Natural killer cell treated with Interleukin-12 subunit alpha and Interleukin-12 subunit beta and Interleukin-15 and Interleukin-18, amount 100 ng/mL, for 72 hours (primary cell): Measurements from ENCODE around the gene NDUFA8. TPM values are rescaled to one million over a fixed set of nuclear protein-coding genes. Genes with fewer than 3 reads are reported as not detected.

Experiments
- ATAC-seq, 2 donors: fragments of 150-1000 bp; cut with Tn5 transposase in 1 of 2; sonication (Bioruptor Pico), chemical (Tn5 transposase) in 1 of 2; 2 replicates each; pipeline ENCODE4 v1.10.0; 2021
- DNase-seq: peaks from one replicate; pipeline ENCODE4 v3.0.0; 2022; ENCODE audit warnings: low spot score
- H3K27ac Mint-ChIP-seq, 2 donors: 1 replicate in 1 of 2; 2 replicates in 1 of 2; pipeline ENCODE4 v1.8.0; 2022; ENCODE audit warnings: mixed read lengths in 2 of 2, mild to moderate bottlenecking in 1 of 2, moderate library complexity in 1 of 2
- H3K27me3 Mint-ChIP-seq, 2 donors: 1 replicate in 1 of 2; 2 replicates in 1 of 2; pipeline ENCODE4 v1.8.0; 2022; ENCODE audit warnings: mixed read lengths in 2 of 2
- H3K36me3 Mint-ChIP-seq: one replicate; pipeline ENCODE4 v1.8.0; 2022; ENCODE audit warnings: mixed read lengths
- H3K4me1 Mint-ChIP-seq, 2 donors: 1 replicate in 1 of 2; 2 replicates in 1 of 2; pipeline ENCODE4 v1.8.0; 2022; ENCODE audit warnings: low read depth in 2 of 2, mixed read lengths in 2 of 2, mild to moderate bottlenecking in 1 of 2
- H3K4me3 Mint-ChIP-seq: one replicate; pipeline ENCODE4 v1.8.0; 2022; ENCODE audit warnings: mixed read lengths
- H3K9me3 Mint-ChIP-seq: 2 replicates; pipeline ENCODE4 v1.8.0; 2022; ENCODE audit warnings: mixed read lengths
- total RNA-seq, 2 donors: library from RNA; stranded (reverse); gene quantifications; one replicate each; pipeline ENCODE4 v1.2.3, GENCODE V29; 2022

Gene NDUFA8
- total RNA-seq, 2 donors from 2014 or later = 36.5 to 45.6 TPM

- H3K36me3 Mint-ChIP-seq = no peaks in the 10 kb centered on the region
- DNase-seq = no peak
- H3K4me1 Mint-ChIP-seq = no peaks in the 10 kb centered on the region
- no peak overlapping the region for H3K4me3 Mint-ChIP-seq
- ATAC-seq = no peak
- peaks cover 18 to 52% of the 10 kb centered on the region in 2 donors for H3K27me3 Mint-ChIP-seq
- H3K9me3 Mint-ChIP-seq = no peaks in the 10 kb centered on the region
- H3K27ac Mint-ChIP-seq = no peak overlapping the region
These were observed 14.1 kb upstream of the NDUFA8 start for GRCh38 chr9:122173670-122174069.

- Mint-ChIP-seq H3K9me3 (no peaks in the 10 kb centered on the region), H3K27ac (no peak overlapping the region), H3K27me3 (peaks cover 25 to 58% of the 10 kb centered on the region in 2 donors), H3K36me3 (no peaks in the 10 kb centered on the region), H3K4me3 (no peak overlapping the region), H3K4me1 (no peaks in the 10 kb centered on the region)
- no peak for DNase-seq
- ATAC-seq = no peak
These were observed 12.6 kb upstream of the NDUFA8 start for GRCh38 chr9:122172131-122172530.

DNA sequence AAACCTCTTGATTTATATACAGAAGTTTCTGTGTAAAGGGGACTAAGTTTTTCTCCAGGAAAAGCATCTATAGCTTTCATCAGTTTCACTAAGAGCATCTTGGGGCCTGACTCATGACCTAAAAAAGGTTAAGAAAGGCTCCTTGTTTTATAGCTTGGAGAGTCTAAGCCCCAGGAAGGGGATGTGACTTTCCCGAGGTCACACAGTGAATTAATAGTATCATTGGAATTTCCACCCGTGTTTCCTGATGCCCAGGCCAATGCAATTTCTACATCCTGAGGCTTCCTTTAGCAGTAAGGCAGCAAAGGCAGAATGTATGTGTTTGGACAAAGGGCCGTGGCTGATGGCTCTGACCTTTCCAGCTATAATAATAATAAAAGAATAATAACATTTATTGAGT, 8.8 kb upstream of the NDUFA8 start:
- DNase-seq = no peak
- H3K36me3 Mint-ChIP-seq = no peaks in the 10 kb centered on the region
- no peaks in the 10 kb centered on the region for H3K4me1 Mint-ChIP-seq
- H3K27me3 Mint-ChIP-seq = peaks cover 36 to 52% of the 10 kb centered on the region in 2 donors
- H3K4me3 Mint-ChIP-seq = no peak overlapping the region
- H3K27ac Mint-ChIP-seq = no peak overlapping the region
- H3K9me3 Mint-ChIP-seq = no peaks in the 10 kb centered on the region
- ATAC-seq = no peak

- no peak overlapping the region for H3K4me3 Mint-ChIP-seq
- H3K4me1 Mint-ChIP-seq = peaks cover 7 to 11% of the 10 kb centered on the region in 2 donors
- no peaks in the 10 kb centered on the region for H3K9me3 Mint-ChIP-seq
- peaks cover 4% of the 10 kb centered on the region for H3K36me3 Mint-ChIP-seq
- ATAC-seq (no peak), DNase-seq (no peak)
- H3K27me3 Mint-ChIP-seq = peaks cover 33 to 41% of the 10 kb centered on the region in 2 donors
- no peak overlapping the region for H3K27ac Mint-ChIP-seq
These were observed 4.7 kb upstream of the NDUFA8 start for GRCh38 chr9:122164286-122164685.

- DNase-seq (no peak), ATAC-seq (no peak)
- Mint-ChIP-seq H3K4me1 (peaks cover 17 to 21% of the 10 kb centered on the region in 2 donors), H3K9me3 (no peaks in the 10 kb centered on the region), H3K36me3 (peaks cover 4% of the 10 kb centered on the region), H3K27me3 (peaks cover 27 to 33% of the 10 kb centered on the region in 2 donors), H3K27ac (no peak overlapping the region), H3K4me3 (no peak overlapping the region)
These were observed 2.8 kb upstream of the NDUFA8 start for GRCh38 chr9:122162415-122162814.

DNA sequence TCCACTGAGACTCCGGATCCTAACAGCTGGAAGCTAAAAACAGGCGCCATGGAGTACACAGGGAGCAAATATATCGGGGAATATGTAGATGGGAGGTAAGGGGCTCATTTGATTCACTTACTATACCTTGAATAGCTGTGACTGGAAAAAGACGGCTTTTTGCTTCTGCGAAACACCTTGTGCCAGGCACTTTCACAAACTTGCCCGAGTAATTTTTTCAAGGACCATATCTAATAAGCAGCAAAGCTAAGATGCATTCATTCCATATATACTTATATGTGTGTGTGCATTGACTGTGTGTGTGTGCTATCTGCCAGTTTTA, 307 bp upstream of the NDUFA8 start:
- ATAC-seq = no peak
- peak overlapping the region; percentile 95 for H3K4me3 Mint-ChIP-seq
- peak overlapping the region; percentile 79 to 91 for H3K27ac Mint-ChIP-seq
- H3K36me3 Mint-ChIP-seq = peaks cover 4% of the 10 kb centered on the region
- H3K4me1 Mint-ChIP-seq = peaks cover 27 to 30% of the 10 kb centered on the region in 2 donors
- DNase-seq = no peak
- peaks cover 22 to 25% of the 10 kb centered on the region in 2 donors for H3K27me3 Mint-ChIP-seq
- no peaks in the 10 kb centered on the region for H3K9me3 Mint-ChIP-seq

- Mint-ChIP-seq H3K27ac (no peak overlapping the region), H3K4me1 (peaks cover 30 to 32% of the 10 kb centered on the region in 2 donors), H3K9me3 (no peaks in the 10 kb centered on the region), H3K4me3 (peak overlapping the region; percentile 40), H3K36me3 (peaks cover 4% of the 10 kb centered on the region), H3K27me3 (peaks cover 9 to 10% of the 10 kb centered on the region in 2 donors)
- ATAC-seq (no peak), DNase-seq (no peak)
These were observed 1.4 kb downstream of the NDUFA8 start for GRCh38 chr9:122158202-122158601.

DNA sequence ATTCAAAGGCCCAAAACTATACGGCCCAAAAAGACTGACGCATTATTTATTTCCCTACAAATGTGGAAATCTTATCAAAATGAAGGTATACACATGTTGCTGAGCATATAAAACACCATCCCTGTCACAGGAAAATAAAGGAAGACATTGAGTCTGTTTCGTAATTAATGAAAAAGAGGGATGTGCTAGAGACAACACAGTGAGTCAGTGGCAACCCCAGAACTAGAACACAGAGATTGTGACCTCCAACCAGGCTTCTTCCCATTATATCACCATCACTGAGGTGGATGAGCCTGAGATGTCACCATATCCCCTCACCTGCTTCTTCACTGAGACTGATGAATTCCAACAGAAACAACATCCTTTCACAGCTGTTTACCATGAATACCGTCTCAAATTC, 3.8 kb downstream of the NDUFA8 start:
- no peak for DNase-seq
- Mint-ChIP-seq H3K4me3 (no peak overlapping the region), H3K27me3 (peaks cover 0 to 4% of the 10 kb centered on the region in 2 donors), H3K4me1 (peaks cover 30 to 36% of the 10 kb centered on the region in 2 donors), H3K9me3 (no peaks in the 10 kb centered on the region), H3K27ac (no peak overlapping the region), H3K36me3 (no peaks in the 10 kb centered on the region)
- ATAC-seq = no peak

GRCh38 chr9:122151267-122151828, 8.2 kb downstream of the NDUFA8 start:
- Mint-ChIP-seq H3K27me3 (no peaks in the 10 kb centered on the region), H3K9me3 (no peaks in the 10 kb centered on the region), H3K36me3 (no peaks in the 10 kb centered on the region), H3K27ac (no peak overlapping the region), H3K4me1 (peaks cover 0 to 11% of the 10 kb centered on the region in 2 donors), H3K4me3 (no peak overlapping the region)
- no peak for DNase-seq
- no peak for ATAC-seq

DNA sequence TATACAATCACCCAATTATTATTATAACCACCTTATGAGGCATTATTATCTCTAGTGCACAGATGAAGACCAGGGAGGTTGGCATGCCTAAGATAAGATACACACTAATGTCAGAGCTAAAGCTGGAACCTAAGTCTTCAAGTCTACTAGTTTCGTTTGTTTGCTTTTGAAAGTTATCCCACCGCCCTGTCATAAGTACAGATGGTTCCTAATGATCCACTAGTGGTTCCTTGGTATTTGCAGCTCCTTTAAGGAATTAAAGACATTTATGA, 14.1 kb downstream of the NDUFA8 start:
- Mint-ChIP-seq H3K4me3 (no peak overlapping the region), H3K9me3 (no peaks in the 10 kb centered on the region), H3K4me1 (peaks cover 0 to 7% of the 10 kb centered on the region in 2 donors), H3K27me3 (no peaks in the 10 kb centered on the region), H3K27ac (no peak overlapping the region), H3K36me3 (peaks cover 20% of the 10 kb centered on the region)
- DNase-seq (no peak), ATAC-seq (no peak)

DNA sequence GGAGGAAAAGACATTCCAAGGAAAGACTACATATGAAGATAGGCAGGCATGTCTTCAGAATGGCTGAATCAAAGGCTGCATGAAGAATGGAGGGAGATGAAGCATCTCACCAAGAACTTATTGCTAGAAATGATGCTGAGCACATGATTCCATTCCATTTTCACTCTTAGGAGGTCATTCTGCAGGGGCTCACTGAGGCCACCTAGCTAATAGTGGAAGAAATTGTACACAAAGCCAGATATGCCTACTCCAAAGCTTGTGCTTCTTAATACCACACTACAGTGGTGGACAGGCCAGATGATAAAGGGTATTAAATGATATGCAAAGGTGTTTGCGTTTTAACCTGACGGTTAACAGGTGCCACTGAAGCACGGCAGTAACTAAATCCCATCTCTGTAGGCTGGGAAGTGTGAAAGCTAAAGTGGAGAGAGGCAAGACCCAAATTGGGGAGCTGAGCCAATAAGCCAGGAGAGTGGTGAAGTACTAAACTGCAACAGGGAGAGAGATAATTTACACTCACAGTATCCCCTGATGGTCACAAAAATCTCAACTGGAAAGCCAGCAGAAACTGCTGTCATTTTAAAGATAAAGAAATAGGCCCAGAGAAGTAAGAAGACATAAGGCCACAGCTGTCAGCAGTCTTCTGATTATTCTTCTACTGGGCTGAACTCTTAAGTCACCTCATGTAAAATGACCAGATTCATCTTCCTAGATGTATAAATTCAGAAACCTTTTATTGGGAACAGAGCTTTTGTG, 14.6 kb downstream of the NDUFA8 start:
- Mint-ChIP-seq H3K4me1 (peaks cover 0 to 7% of the 10 kb centered on the region in 2 donors), H3K4me3 (no peak overlapping the region), H3K36me3 (peaks cover 20% of the 10 kb centered on the region), H3K27me3 (no peaks in the 10 kb centered on the region), H3K27ac (no peak overlapping the region), H3K9me3 (no peaks in the 10 kb centered on the region)
- DNase-seq (no peak), ATAC-seq (no peak)

GRCh38 chr9:122143876-122144405, 15.6 kb downstream of the NDUFA8 start:
- H3K4me3 Mint-ChIP-seq = no peak overlapping the region
- H3K36me3 Mint-ChIP-seq = peaks cover 20% of the 10 kb centered on the region
- ATAC-seq (no peak), DNase-seq (no peak)
- H3K9me3 Mint-ChIP-seq = no peaks in the 10 kb centered on the region
- H3K27me3 Mint-ChIP-seq = no peaks in the 10 kb centered on the region
- H3K27ac Mint-ChIP-seq = no peak overlapping the region
- peaks cover 0 to 7% of the 10 kb centered on the region in 2 donors for H3K4me1 Mint-ChIP-seq

GRCh38 chr9:122143296-122143695, 16.3 kb downstream of the NDUFA8 start:
- peaks cover 0 to 7% of the 10 kb centered on the region in 2 donors for H3K4me1 Mint-ChIP-seq
- DNase-seq (no peak), ATAC-seq (no peak)
- no peaks in the 10 kb centered on the region for H3K9me3 Mint-ChIP-seq
- no peak overlapping the region for H3K27ac Mint-ChIP-seq
- no peaks in the 10 kb centered on the region for H3K27me3 Mint-ChIP-seq
- peaks cover 20% of the 10 kb centered on the region for H3K36me3 Mint-ChIP-seq
- no peak overlapping the region for H3K4me3 Mint-ChIP-seq

- peaks cover 0 to 7% of the 10 kb centered on the region in 2 donors for H3K4me1 Mint-ChIP-seq
- no peak overlapping the region for H3K27ac Mint-ChIP-seq
- no peaks in the 10 kb centered on the region for H3K9me3 Mint-ChIP-seq
- H3K4me3 Mint-ChIP-seq = no peak overlapping the region
- H3K36me3 Mint-ChIP-seq = peaks cover 20% of the 10 kb centered on the region
- H3K27me3 Mint-ChIP-seq = no peaks in the 10 kb centered on the region
- ATAC-seq (no peak), DNase-seq (no peak)
These were observed 17.9 kb downstream of the NDUFA8 start for GRCh38 chr9:122141671-122142070.
